MM.1S (cell line): Measurements from ENCODE around the gene ERMN.

Experiments
- EZH2 ChIP-seq: fragments of 300-600 bp; sonication (generic); optimal IDR thresholded peaks from 2 replicates; pipeline ENCODE3; 2017; ENCODE audit warnings: low read depth, mild to moderate bottlenecking, antibody characterized with exemption, low read length, mixed read lengths
- EZH2phosphoT487 ChIP-seq: fragments of 300-600 bp; sonication (generic); IDR thresholded peaks from 2 replicates; pipeline ENCODE4 v1.6.1; 2018; ENCODE audit warnings: antibody characterized with exemption, low read length
- TF ChIP-seq, protein P1 (sequence below): fragments of 300-600 bp; sonication (generic); IDR thresholded peaks from 2 replicates; pipeline ENCODE4 v1.5.1; 2016; ENCODE audit warnings: antibody characterized with exemption, low read length, mixed read lengths

DNA sequence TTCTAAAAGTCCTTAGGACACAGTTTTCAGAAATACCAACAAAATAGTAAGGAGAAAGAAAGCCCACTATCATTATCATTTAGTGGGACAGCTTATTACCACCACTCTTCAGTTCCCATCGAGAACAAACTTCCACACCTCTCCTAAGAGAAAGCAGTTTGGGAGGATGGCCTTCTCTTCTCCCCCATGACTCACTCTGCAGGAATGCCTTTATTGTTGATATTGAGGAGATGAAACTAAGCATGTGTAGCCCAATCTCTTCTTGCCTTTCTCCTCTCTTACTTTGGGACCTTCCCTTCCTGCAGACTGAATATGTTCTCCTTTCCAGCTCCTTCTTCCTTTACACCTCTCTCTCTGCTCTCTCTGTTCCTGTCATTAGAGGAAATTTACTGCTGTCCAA lies 30.0 kb upstream of the ERMN start:
- TF ChIP-seq, protein P1, sequence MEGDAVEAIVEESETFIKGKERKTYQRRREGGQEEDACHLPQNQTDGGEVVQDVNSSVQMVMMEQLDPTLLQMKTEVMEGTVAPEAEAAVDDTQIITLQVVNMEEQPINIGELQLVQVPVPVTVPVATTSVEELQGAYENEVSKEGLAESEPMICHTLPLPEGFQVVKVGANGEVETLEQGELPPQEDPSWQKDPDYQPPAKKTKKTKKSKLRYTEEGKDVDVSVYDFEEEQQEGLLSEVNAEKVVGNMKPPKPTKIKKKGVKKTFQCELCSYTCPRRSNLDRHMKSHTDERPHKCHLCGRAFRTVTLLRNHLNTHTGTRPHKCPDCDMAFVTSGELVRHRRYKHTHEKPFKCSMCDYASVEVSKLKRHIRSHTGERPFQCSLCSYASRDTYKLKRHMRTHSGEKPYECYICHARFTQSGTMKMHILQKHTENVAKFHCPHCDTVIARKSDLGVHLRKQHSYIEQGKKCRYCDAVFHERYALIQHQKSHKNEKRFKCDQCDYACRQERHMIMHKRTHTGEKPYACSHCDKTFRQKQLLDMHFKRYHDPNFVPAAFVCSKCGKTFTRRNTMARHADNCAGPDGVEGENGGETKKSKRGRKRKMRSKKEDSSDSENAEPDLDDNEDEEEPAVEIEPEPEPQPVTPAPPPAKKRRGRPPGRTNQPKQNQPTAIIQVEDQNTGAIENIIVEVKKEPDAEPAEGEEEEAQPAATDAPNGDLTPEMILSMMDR = no peak
- TF ChIP-seq EZH2 (no peak), EZH2phosphoT487 (no peak)
